ENCODE measurements around the gene ASTN2.

ASTN2 gene

GRCh38 chr9:116450378-116451139, 964.3 kb downstream of the ASTN2 start:
- no peak for TF ChIP-seq ZFX (IDR thresholded peaks at IDR 0.05)
- no peak for TF ChIP-seq CTCF (conservative IDR thresholded peaks at IDR 0.05)
- H3K27ac ChIP-seq = no peak overlapping the region

GRCh38 chr9:116449949-116450348, 964.9 kb downstream of the ASTN2 start:
- TF ChIP-seq ZFX (IDR thresholded peaks at IDR 0.05) (no peak), CTCF (conservative IDR thresholded peaks at IDR 0.05) (no peak)
- no peak overlapping the region for H3K27ac ChIP-seq

- H3K27ac ChIP-seq = no peak overlapping the region
Measured at GRCh38 chr9:116448431-116448830, 966.4 kb downstream of the ASTN2 start.

GRCh38 chr9:116447934-116448333, 966.9 kb downstream of the ASTN2 start:
- H3K27ac ChIP-seq = no peak overlapping the region
- TF ChIP-seq ZFX (IDR thresholded peaks at IDR 0.05) = no peak
- no peak for TF ChIP-seq CTCF (conservative IDR thresholded peaks at IDR 0.05)

More at GRCh38 chr9:116448431-116448830, 966.4 kb downstream of the ASTN2 start:
- TF ChIP-seq ZFX (IDR thresholded peaks at IDR 0.05) (no peak), CTCF (conservative IDR thresholded peaks at IDR 0.05) (no peak)

GRCh38 chr9:116442528-116442927, 972.3 kb downstream of the ASTN2 start:
- no peak overlapping the region for H3K27ac ChIP-seq
- TF ChIP-seq ZFX (IDR thresholded peaks at IDR 0.05) (no peak), CTCF (conservative IDR thresholded peaks at IDR 0.05) (no peak)

- TF ChIP-seq ZFX (IDR thresholded peaks at IDR 0.05) (no peak), CTCF (conservative IDR thresholded peaks at IDR 0.05) (no peak)
- H3K27ac ChIP-seq = no peak overlapping the region
Measured at GRCh38 chr9:116437411-116438370, 977.2 kb downstream of the ASTN2 start.

GRCh38 chr9:116436121-116436520, 978.7 kb downstream of the ASTN2 start:
- no peak for TF ChIP-seq ZFX (IDR thresholded peaks at IDR 0.05)
- no peak for TF ChIP-seq CTCF (conservative IDR thresholded peaks at IDR 0.05)
- H3K27ac ChIP-seq = no peak overlapping the region
